Skeletal muscle satellite cell (primary cell): ENCODE measurements around the gene MAPK7.

ENCODE experiments used
- H3K27me3 ChIP-seq: 2 replicates; pipeline ENCODE4 v1.7.0; 2013; ENCODE audit warnings: low read length; ENCODE audit not compliant: control insufficient read depth, insufficient read depth
- H3K36me3 ChIP-seq: 2 replicates; pipeline ENCODE4 v1.7.0; 2013; ENCODE audit warnings: mild to moderate bottlenecking, control low read depth, low read length; ENCODE audit not compliant: insufficient read depth
- H3K4me1 ChIP-seq: 2 replicates; pipeline ENCODE4 v1.7.0; 2013; ENCODE audit warnings: low read length; ENCODE audit not compliant: control insufficient read depth, insufficient read depth
- H3K4me2 ChIP-seq: 2 replicates; pipeline ENCODE4 v1.7.0; 2013; ENCODE audit warnings: mild to moderate bottlenecking, low read length
- H3K4me3 ChIP-seq: 2 replicates; pipeline ENCODE4 v1.7.0; 2013; ENCODE audit warnings: low read length
- H3K9ac ChIP-seq: 2 replicates; pipeline ENCODE4 v1.7.0; 2013; ENCODE audit warnings: mild to moderate bottlenecking, low read depth, low read length, moderate library complexity
- H3K9me3 ChIP-seq: replicated peaks from 2 replicates; pipeline ENCODE4 v1.7.0; 2013; ENCODE audit warnings: mild to moderate bottlenecking, control low read depth, low read length

The MAPK7 gene

DNA sequence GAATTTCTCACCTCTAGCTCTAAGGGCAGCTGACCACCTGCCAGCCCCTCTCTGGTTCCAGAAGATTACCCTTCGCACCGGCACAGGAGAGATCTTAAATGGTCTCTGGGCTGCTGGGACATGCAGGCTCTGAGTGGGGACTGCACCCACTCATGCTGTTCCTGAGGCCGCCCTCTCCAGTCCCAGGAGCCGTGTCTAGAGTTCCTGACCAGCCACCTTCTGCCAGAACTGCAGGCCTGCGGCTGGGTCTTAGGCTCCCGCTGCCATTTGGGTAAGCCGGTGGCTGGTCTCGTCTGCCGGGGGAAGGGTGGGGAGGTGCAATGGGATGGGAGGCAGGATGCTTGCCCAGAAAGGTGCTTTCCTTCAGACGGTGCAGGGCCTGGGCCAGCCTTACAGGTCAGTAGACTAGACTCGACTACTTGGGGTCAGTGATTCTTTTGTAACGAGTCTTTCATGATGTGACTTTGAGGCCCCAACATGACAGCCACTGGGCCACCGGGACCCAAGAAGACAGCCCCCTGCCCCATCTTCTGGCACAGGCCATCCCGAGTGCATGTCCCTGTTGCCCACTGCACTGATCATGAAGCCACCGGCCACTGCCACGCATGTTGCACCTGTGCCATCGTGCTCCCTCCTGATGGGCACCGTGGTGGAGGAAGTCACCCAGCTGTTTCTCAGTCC is 42.2 kb upstream of the MAPK7 start:
- H3K27me3 ChIP-seq, result no peaks in the 10 kb centered on the region

DNA sequence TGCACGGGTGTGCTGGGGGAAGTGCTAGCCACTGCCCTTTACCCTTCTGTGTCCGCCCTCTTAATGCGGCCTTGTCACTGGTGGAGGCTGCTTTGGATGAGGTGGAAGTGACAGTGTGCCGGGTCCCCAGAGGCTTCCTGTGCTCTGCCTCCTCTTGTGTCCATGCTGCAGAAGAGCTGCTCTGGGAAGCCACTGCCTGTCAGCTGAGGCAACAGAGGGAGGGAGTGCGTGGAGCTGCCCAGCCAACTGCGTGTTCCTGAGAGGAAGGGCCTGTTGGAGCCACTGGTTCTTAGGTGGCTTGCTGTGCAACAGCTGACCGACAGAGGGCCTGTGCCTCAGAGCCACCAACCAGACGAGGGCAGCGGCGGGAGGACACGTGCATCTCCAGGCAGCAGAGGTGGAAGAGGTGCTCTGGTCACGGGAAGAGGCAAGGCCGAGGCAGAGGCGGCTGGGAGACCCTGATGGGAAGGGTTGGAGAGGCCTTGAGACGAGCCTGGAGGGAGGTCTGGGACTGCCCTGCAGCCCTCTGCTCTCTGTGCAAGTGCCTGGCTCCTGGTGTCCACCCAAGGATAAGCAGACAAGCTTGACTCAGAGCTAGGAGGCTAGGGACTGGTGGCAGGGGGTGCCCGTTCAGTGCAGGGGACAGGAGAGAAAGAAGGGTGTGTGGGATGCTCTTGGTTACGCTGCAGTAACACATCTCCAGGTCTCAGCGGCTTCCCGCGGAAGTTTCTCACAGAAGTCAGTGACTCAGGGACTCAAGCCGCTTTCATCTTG is 41.2 kb upstream of the MAPK7 start:
- no peaks in the 10 kb centered on the region for H3K9me3 ChIP-seq
- H3K4me1 ChIP-seq, result peaks cover 12% of the 10 kb centered on the region
- H3K27me3 ChIP-seq, result no peaks in the 10 kb centered on the region
- H3K4me3 ChIP-seq, result no peak overlapping the region
- H3K4me2 ChIP-seq, result no peak overlapping the region
- H3K9ac ChIP-seq, result no peak overlapping the region
- peaks cover 27% of the 10 kb centered on the region for H3K36me3 ChIP-seq

More for the DNA sequence above, 42.2 kb upstream of the MAPK7 start:
- no peak overlapping the region for H3K4me2 ChIP-seq
- H3K36me3 ChIP-seq, result peaks cover 33% of the 10 kb centered on the region
- H3K4me1 ChIP-seq, result peaks cover 16% of the 10 kb centered on the region
- H3K4me3 ChIP-seq, result no peak overlapping the region
- no peaks in the 10 kb centered on the region for H3K9me3 ChIP-seq
- no peak overlapping the region for H3K9ac ChIP-seq

DNA sequence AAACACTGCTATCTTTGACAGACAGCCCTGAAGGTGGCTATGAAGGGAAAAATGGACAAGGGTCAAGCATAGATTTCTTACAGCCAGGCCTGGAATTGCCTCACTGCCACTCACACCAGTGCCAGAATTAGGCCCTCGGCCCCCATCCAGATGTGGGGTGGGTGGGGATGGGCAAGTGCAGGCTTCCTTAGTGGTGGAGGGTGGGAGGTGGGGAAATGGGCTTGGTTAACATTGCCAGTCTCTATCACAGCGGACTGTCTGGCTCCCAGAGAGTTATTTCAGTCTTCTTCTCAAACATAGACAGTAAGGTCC is 40.6 kb upstream of the MAPK7 start:
- no peaks in the 10 kb centered on the region for H3K27me3 ChIP-seq

DNA sequence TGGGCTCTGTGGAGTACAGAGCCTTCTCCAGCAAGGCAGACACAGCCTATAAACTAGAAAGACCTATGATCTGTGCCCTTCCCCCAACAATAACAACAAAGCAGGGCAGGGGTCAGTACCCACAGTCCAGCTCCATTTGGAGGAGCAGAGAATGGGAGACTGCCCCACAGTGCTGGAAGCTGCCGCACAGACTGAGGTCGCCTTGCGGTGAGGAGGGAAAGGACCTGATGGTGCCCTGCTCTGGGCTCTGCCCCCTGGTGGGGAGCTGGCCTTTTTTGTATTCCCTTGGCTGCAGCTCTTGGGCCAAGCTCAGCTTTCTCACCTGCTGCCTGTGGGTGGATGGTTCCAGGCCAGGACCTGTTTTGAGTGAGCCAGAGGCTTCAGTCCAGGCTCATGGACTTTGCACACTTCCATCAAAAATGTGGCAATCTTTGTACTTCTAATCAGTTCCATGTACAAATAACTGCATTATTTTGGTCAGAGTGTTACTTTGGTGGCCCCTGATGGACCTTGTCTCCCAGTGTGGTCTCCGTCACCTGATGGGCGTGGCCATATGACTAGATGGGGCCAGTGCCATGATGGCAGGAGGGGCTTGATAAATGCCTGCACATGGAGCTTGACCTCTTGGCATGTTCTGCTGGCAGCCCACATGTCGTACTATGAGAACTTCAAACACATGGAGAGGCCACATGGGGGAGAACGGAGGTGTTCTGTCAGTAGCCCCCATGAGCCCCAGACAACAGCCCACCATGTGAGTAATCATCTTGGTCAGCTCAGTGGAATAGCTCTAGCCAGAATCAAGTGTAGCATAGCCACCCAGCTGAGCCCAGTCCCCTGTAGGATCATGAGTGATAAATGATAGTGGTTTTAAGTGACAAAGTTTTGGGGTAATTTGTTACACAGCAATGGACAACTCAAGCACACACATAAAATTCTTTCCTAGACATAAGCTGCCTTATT is 40.0 kb upstream of the MAPK7 start:
- no peaks in the 10 kb centered on the region for H3K9me3 ChIP-seq
- no peaks in the 10 kb centered on the region for H3K27me3 ChIP-seq
- H3K4me2 ChIP-seq, result no peak overlapping the region
- H3K4me3 ChIP-seq, result no peak overlapping the region
- H3K9ac ChIP-seq, result no peak overlapping the region
- H3K36me3 ChIP-seq, result peaks cover 19% of the 10 kb centered on the region
- peaks cover 7% of the 10 kb centered on the region for H3K4me1 ChIP-seq

More for the DNA sequence above, 40.6 kb upstream of the MAPK7 start:
- Histone ChIP-seq H3K4me3 (no peak overlapping the region), H3K9ac (no peak overlapping the region), H3K4me2 (no peak overlapping the region), H3K9me3 (no peaks in the 10 kb centered on the region), H3K4me1 (peaks cover 8% of the 10 kb centered on the region), H3K36me3 (peaks cover 22% of the 10 kb centered on the region)

DNA sequence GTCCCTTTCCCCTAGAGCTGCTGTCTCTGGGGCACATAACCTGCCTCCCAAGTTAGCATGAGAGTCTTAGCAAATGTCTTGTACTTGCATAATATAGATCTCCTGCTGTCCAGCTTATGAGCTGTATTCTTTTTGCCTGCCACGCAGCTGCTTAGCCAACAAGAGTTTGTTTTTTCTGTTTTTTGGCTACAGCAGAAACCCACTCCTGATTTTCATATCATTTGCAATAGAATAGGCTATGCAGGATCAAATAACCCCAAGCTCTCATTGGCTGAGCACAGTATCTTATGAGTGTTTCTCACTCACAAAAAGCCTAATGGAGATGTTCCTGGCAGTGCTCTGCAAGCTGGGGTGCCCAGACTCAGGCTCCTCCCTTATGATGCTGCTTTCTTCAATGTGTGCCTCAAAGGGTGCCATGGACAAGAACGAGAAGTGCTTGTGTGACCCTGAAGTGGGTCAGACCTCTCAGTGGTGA is 38.9 kb upstream of the MAPK7 start:
- Histone ChIP-seq H3K4me3 (no peak overlapping the region), H3K4me1 (peaks cover 7% of the 10 kb centered on the region), H3K9ac (no peak overlapping the region), H3K27me3 (no peaks in the 10 kb centered on the region), H3K9me3 (no peaks in the 10 kb centered on the region), H3K36me3 (peaks cover 9% of the 10 kb centered on the region), H3K4me2 (no peak overlapping the region)

DNA sequence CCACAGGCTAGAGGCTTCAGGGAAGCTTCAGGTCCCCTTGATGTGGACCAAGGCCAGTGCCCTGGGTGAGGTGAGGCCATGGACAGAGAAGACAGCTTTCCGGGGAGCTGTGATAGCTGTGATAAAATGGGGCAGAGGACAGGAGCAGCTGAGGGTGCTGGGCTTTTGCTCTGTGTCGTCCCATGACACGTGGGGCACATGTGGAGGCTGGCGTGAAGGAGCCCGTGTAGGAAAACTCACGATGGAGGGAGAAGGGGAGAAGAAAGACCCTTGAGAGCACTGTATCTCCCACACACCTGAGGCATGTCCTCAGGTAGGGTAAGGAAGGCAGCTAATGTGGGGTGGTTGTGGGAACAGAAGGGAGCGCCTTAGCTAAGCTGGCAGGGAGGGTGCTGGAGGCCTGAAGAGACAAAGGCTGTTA is 37.1 kb upstream of the MAPK7 start:
- Histone ChIP-seq H3K27me3 (no peaks in the 10 kb centered on the region), H3K9me3 (no peaks in the 10 kb centered on the region), H3K4me3 (no peak overlapping the region), H3K4me2 (no peak overlapping the region), H3K9ac (no peak overlapping the region), H3K36me3 (peaks cover 5% of the 10 kb centered on the region), H3K4me1 (peaks cover 19% of the 10 kb centered on the region)

DNA sequence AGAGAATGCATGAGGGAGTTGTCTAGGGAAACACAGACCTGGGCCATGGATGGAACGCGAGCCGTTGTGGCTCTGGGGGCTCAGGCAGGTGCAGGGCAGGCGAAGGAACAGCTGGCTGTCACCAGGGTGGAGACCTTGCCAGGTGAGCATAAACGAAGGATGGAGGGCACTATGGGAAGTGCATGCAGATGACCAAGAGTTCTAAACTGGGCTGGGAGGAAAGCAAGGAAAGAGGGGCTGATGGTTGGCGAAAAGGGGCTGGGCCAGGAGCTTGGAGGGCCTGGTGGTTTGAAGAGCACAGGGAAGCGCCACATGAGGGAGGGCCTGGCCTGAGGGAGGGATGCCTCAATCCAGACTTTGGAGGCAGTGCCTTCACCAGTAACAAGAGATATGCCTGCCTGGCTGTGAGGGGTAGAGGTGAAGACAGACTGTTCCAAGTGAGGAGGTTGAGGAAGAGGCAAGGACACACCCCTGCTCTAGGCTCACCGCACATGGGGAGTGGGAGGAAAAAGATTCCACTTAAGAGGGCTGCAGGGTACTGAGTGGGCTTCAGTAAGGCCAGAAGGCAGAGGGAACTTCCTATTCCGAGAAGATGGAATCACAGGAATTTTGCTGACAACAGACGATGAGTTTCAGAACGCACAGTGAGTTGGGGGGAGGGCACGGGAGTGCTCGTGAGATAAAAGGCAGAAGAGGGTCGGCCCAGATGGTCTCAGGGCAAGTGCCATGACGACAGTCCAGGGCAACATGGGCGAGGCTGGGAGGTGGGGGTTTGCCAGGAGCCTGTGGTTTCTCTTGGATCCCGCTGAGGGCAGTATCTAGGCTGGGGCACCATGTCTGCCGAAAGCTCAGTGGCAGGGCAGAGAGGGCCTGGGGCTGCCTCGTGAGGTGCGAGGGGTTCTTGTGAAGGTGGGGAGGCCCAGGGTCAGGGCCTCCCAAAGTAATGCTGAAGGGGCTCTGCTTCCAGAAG is 36.4 kb upstream of the MAPK7 start:
- Histone ChIP-seq H3K4me2 (no peak overlapping the region), H3K4me3 (no peak overlapping the region), H3K9ac (no peak overlapping the region), H3K27me3 (no peaks in the 10 kb centered on the region), H3K36me3 (no peaks in the 10 kb centered on the region), H3K9me3 (no peaks in the 10 kb centered on the region), H3K4me1 (peaks cover 26% of the 10 kb centered on the region)

DNA sequence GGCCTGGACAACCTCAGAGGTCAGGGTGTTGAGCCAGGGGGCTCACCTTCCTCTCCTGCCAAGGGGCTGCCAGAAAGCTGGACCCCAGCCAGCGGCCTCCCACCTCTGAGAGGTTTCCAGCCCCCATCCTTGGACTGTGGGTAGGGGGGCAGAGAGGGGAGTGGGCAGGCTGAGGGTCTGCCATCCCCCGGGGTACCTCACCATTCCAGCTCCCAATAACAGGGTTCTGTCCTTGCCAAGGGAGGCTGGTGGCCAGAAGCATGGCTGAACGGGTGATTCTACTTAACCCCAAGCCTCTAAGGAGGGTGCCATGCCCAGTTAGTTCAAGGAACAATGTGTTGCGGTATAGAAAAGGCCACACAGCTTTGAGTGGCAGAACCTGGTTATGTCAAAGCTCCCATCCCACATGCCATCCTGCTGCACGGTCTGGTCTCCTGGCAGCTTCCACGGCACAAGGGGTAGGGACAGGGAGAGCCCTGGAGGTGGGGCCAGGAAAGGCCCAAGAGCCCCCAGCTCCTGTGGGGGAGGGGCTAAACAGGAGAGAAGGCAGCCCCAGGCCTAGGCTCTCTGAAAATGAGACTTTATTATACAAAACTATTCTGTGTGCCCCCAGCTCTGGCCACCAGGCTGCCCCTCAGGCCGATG is 35.6 kb upstream of the MAPK7 start:
- no peaks in the 10 kb centered on the region for H3K27me3 ChIP-seq
- no peak overlapping the region for H3K9ac ChIP-seq
- no peak overlapping the region for H3K4me2 ChIP-seq
- H3K36me3 ChIP-seq, result no peaks in the 10 kb centered on the region
- no peaks in the 10 kb centered on the region for H3K9me3 ChIP-seq
- peaks cover 35% of the 10 kb centered on the region for H3K4me1 ChIP-seq
- no peak overlapping the region for H3K4me3 ChIP-seq

DNA sequence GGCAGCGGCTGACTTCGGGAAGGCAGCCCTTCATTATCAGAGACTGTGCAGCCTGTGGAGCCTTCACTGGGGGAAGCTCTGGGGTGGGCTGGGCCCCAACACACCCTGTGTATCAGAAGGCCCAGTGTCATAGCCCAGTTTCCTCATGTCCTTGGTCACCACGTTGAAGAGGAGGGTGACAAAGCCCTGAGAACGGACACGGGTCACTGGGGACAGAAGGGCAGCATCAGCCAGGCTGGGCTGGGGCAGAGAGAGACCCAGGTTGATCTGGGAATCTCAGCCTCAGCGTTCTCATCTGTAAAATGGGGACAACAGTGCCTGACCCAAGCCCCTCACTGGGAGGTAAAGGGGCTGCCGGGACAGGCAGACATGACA is 35.1 kb upstream of the MAPK7 start:
- H3K4me2 ChIP-seq, result no peak overlapping the region
- H3K4me3 ChIP-seq, result no peak overlapping the region
- peaks cover 37% of the 10 kb centered on the region for H3K4me1 ChIP-seq
- H3K36me3 ChIP-seq, result no peaks in the 10 kb centered on the region
- no peaks in the 10 kb centered on the region for H3K9me3 ChIP-seq
- no peak overlapping the region for H3K9ac ChIP-seq
- no peaks in the 10 kb centered on the region for H3K27me3 ChIP-seq

DNA sequence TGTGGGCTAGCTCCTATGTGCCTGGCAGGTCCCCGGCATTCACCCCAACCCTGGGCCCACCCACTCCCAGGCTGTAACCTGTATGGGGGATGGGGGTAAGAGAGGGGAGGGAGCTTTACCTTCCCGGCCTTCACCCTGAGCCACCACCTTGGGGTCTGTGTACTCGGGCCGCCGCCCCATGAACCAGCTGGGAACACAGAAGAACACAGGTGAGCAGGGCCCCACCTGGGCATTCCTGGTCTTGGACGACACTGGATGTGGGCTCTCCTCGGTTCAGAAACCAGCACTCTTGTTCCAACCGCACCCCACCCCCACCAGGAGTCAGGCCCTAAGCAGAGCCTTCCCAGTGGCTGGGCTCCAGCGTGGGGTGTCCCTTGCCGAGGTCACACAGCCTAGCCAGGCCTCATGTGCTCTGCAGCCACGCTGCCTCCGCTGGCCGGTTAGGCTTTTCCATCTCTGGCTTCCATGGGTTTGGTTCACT is 34.6 kb upstream of the MAPK7 start:
- H3K36me3 ChIP-seq, result no peaks in the 10 kb centered on the region
- H3K27me3 ChIP-seq, result no peaks in the 10 kb centered on the region
- H3K9ac ChIP-seq, result no peak overlapping the region
- H3K9me3 ChIP-seq, result no peaks in the 10 kb centered on the region
- peaks cover 37% of the 10 kb centered on the region for H3K4me1 ChIP-seq
- no peak overlapping the region for H3K4me2 ChIP-seq
- no peak overlapping the region for H3K4me3 ChIP-seq
